NCI-H510A treated with DMSO at 0.1 percent for 48 hours (cell line): ENCODE data around the gene THRA.
"Not testable (repeated sequence)": the region's sequence is repeated elsewhere in the genome, so short reads cannot be mapped to it uniquely, and the experiment has no call there.

Experiments used
- DNase-seq: peaks from one replicate; lab custom pipeline; 2025; lab: John Stamatoyannopoulos, UW

Gene THRA

GRCh38 chr17:40113110-40113906 is 50.5 kb downstream of the THRA start:
- DNase-seq = peak; percentile 95

- no peak for DNase-seq
These were observed 51.1 kb downstream of the THRA start for GRCh38 chr17:40113907-40114245.

GRCh38 chr17:40115101-40115436 is 52.3 kb downstream of the THRA start:
- no peak for DNase-seq

GRCh38 chr17:40121181-40122135 is 58.7 kb downstream of the THRA start, which contains the start of gene MSL1:
Gene MSL1 (plus strand): TSS chr17:40121971. CDS start chr17:40122613, 642 bp downstream.
- peak; percentile 61 for DNase-seq

DNA sequence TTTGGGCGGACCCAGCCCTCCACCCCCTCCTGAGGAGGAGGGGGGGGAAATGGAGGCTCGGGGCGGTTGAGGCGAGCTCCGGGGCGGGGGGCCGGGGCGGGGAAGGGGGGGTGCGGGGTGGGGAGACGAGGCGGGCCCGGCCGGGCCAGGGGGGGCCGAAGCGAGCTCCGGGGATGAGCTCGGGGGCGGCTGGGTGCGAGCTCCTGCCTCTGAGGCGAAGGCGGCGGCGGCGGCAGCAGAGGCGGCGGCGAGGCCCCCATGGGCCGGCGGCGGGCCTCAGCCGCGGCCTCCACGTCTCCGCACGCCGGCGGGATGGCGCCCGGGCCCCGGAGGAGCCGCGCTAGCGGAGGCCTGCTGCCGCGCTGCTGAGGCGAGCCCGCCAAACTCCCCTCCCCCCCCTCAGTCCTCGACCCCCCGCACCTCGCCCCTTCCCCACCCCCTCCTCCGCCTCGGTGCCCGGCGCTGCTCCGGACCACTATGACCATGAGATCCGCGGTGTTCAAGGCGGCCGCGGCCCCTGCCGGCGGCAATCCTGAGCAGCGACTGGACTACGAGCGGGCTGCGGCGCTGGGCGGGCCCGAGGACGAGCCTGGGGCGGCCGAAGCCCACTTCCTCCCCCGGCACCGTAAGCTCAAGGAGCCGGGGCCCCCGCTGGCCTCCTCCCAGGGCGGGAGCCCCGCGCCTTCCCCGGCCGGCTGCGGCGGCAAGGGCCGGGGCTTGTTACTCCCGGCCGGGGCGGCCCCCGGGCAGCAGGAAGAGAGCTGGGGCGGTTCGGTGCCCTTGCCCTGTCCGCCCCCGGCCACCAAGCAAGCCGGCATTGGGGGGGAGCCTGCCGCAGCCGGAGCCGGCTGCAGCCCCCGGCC is 59.6 kb downstream of the THRA start:
- no peak for DNase-seq

GRCh38 chr17:40122999-40123810 is 60.4 kb downstream of the THRA start:
- peak; percentile 59 for DNase-seq

GRCh38 chr17:40123811-40124114 is 61.0 kb downstream of the THRA start:
- no peak for DNase-seq

- peak; percentile 78 for DNase-seq
These were observed 61.7 kb downstream of the THRA start for GRCh38 chr17:40124279-40125141.

DNA sequence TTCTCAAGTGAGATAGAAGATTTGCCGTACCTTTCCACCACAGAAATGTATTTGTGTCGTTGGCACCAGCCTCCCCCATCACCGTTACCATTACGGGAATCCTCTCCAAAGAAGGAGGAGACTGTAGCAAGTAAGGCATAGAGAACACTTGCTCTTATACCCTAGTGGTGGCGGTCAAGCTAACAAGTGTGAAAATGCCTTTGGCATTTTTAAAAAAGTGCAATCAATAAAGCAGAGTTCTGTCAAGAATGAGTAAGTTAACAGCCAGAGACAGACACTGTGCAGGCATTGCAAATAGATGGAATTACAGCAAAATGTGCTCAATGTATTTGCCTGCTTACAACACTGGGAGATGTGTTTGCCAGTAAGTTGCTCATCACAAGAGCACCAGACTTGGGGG is 66.7 kb downstream of the THRA start:
- DNase-seq = no peak

DNA sequence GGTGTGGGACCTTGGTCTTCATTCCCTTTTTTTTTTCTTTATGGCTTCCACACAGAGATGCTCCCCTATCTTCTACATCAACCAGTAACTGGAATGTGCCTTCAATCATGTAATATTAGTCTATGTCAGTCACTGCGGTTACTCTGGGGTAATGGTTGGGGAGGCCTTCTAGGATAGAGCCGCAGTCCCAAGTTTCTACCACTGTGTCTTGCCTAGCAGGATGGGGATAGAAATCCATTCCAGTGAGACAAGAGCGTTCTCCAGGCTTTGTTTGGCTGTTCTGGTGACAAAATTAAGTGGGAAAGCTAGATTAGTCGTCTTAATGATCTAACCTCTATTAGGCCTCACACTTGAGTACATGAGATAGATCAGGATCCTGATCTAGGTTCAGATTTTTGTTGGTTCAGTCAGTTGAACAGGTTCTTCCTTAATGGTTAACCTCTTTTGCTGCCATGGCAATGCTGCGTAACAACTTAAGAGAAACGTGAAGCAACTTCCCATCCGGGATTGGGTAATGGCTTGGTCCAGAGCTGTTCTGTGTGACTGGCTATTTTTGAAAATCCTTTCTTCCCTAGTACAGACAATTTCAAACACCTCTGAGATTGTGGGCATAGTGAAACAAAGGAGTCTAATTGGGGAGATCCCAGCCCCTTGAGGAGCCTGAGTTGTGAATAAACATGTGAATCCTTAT is 67.7 kb downstream of the THRA start:
- DNase-seq = no peak

DNA sequence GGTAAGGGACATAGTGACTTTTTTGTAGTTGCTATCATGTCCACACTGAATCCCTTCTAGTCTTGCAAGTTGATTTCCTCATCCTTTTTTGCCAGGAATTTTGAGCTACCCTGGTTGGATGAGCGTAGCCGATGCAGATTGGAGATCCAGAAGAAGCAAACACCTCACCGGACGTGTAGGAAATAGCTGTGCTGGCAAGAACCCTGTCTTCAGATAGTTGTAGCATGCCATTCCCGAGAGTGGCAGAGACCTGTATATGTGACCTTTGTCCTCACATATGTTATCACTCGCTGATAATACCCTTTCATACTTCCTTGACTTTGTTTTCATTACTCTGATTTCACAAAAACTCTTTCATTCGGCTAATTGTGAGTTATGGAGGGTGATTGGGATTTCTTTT is 71.4 kb downstream of the THRA start:
- DNase-seq = no peak

- DNase-seq = no peak
These were observed 73.1 kb downstream of the THRA start for GRCh38 chr17:40135817-40136216.

DNA sequence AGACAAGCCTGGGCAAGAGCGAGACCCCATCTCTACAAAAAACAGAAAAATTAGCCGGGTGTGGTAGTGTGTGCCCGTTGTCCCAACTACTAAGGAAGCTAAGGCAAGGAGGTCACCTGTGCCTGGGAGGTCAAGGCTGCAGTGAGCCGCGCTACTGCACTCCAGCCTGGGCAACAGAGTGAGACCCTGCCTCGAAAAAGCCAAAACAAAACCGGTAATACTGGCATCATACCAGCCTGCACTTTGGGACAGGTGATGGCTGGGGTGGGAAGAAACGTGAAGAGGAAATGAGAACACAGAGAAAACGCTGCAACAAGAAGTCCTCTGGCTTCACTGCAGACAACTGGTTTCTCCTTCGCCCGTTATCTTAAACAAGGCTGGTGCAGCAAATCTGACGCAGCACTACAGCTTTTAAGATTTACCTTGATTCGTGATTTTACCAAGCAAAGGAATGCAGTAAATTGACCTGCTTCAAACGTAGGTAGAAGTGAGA is 76.8 kb downstream of the THRA start:
- DNase-seq = no peak

DNA sequence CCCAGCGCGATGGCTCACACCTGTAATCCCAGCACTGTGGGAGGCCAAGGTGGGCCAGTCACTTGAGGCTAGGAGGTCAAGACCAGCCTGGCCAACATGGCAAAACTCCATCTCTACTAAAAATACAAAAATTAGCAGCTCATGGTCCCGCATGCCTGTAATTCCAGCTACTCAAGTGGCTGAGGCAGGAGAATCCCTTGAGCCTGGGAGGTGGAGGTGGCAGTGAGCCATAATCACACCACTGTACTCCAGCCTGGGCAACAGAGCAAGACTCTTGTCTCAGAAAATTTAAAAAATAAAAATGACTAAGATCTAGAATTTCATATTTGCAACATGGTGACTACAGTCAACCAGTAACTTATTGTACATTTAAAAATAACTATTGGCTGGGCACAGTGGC is 80.4 kb downstream of the THRA start:
- DNase-seq = not testable (repeated sequence)
